ENCODE results near the gene RDH11. TPM values are rescaled to one million over a fixed set of nuclear protein-coding genes. Genes with fewer than 3 reads are reported as not detected.
"Not testable (repeated sequence)": the region's sequence is repeated elsewhere in the genome, so short reads cannot be mapped to it uniquely, and the experiment has no call there.

Gene RDH11
- total RNA-seq, 1 experiment from 2014 or later, result 54.6 TPM

- Histone ChIP-seq H4K20me1 (ENCODE audit: insufficient read depth) (no peaks in the 10 kb centered on the region), H3K79me2 (ENCODE audit: insufficient read depth, low read length) (no peaks in the 10 kb centered on the region), H3K9me2 (ENCODE audit: insufficient read depth) (no peaks in the 10 kb centered on the region), H3K4me3 (replicated peaks in 1 of 2; ENCODE audit: low read depth in 1 of 2, low read length in 2 of 2) (no peak overlapping the region), H3K9ac (ENCODE audit: low read length) (no peak overlapping the region), H3K4me2 (ENCODE audit: low read length) (no peak overlapping the region), H2AFZ (ENCODE audit: low read depth, low read length, poor library complexity, severe bottlenecking) (no peak overlapping the region), H3K9me3 (ENCODE audit: control insufficient read depth in 1 of 2, insufficient read depth in 1 of 2, low read depth in 1 of 2, low read length in 2 of 2) (no peaks in the 10 kb centered on the region), H3K27me3 (ENCODE audit: insufficient read depth, low read length) (peaks cover 6% of the 10 kb centered on the region; the same call in 1 of the 2 replicates), H3K27ac (ENCODE audit: low read depth, low read length) (no peak overlapping the region), H3K4me1 (ENCODE audit: control insufficient read depth in 1 of 2, insufficient read depth in 2 of 2, low read length in 2 of 2) (no peaks in the 10 kb centered on the region), H3K36me3 (ENCODE audit: control insufficient read depth in 1 of 2, insufficient read depth in 2 of 2, low read length in 2 of 2) (no peaks in the 10 kb centered on the region)
- no peak for TF ChIP-seq EZH2phosphoT487 (IDR thresholded peaks at IDR 0.05; ENCODE audit: borderline replicate concordance)
- no peak for TF ChIP-seq SIN3A (IDR thresholded peaks at IDR 0.05; ENCODE audit: low read depth)
- TF ChIP-seq CTCF (IDR thresholded peaks at IDR 0.05 in 2 of 3, conservative IDR thresholded peaks at IDR 0.05 in 1 of 3; ENCODE audit: borderline replicate concordance in 1 of 3, insufficient read depth in 1 of 3, low read depth in 2 of 3, low read length in 2 of 3), result no peak
- TF ChIP-seq TCF7L2 (IDR thresholded peaks at IDR 0.05; ENCODE audit: borderline replicate concordance, extremely low read depth, insufficient read depth, insufficient read length), result no peak
- no peak for TF ChIP-seq REST (IDR thresholded peaks at IDR 0.05; ENCODE audit: low read depth)
- no peak for TF ChIP-seq FOSL1 (IDR thresholded peaks at IDR 0.05; ENCODE audit: low read depth)
- no peak for TF ChIP-seq ZNF274 (IDR thresholded peaks at IDR 0.05; ENCODE audit: low read depth, low read length)
- BruUV-seq (replicated peaks), result no TSS peak
- DNase-seq (ENCODE audit: low read depth, low spot score) (no peak), ATAC-seq (no peak)
- intact Hi-C loops (cut with micrococcal nuclease), result no loop called here
- ChIA-PET POLR2A (no interaction called here), CTCF (no interaction called here), RAD21 (ENCODE audit: low non-redundant PET in 1 of 2, low total read pairs in 2 of 2, uncharacterized antibody in 2 of 2, unreplicated experiment in 2 of 2) (no interaction called here)
Measured at GRCh38 chr14:67719866-67720265, 24.3 kb upstream of the RDH11 start.

GRCh38 chr14:67719385-67719784, 23.8 kb upstream of the RDH11 start:
- CTCF ChIA-PET; H3K27ac ChIP-seq (ENCODE audit: low read depth, low read length); H3K9me3 ChIP-seq (ENCODE audit: control insufficient read depth in 1 of 2, insufficient read depth in 1 of 2, low read depth in 1 of 2, low read length in 2 of 2); ATAC-seq; H3K4me1 ChIP-seq (ENCODE audit: control insufficient read depth in 1 of 2, insufficient read depth in 2 of 2, low read length in 2 of 2); H3K36me3 ChIP-seq (ENCODE audit: control insufficient read depth in 1 of 2, insufficient read depth in 2 of 2, low read length in 2 of 2); DNase-seq (ENCODE audit: low read depth, low spot score); RAD21 ChIA-PET (ENCODE audit: low non-redundant PET in 1 of 2, low total read pairs in 2 of 2, uncharacterized antibody in 2 of 2, unreplicated experiment in 2 of 2); H4K20me1 ChIP-seq (ENCODE audit: insufficient read depth); H3K4me3 ChIP-seq (replicated peaks in 1 of 2; ENCODE audit: low read depth in 1 of 2, low read length in 2 of 2); H3K27me3 ChIP-seq (ENCODE audit: insufficient read depth, low read length); H3K9ac ChIP-seq (ENCODE audit: low read length); H2AFZ ChIP-seq (ENCODE audit: low read depth, low read length, poor library complexity, severe bottlenecking); BruUV-seq (replicated peaks); H3K4me2 ChIP-seq (ENCODE audit: low read length); H3K79me2 ChIP-seq (ENCODE audit: insufficient read depth, low read length); intact Hi-C loops (cut with micrococcal nuclease); POLR2A ChIA-PET; H3K9me2 ChIP-seq (ENCODE audit: insufficient read depth): not testable (repeated sequence)
